OCI-LY3 (cell line): Measurements from ENCODE around the gene GRIP1.

Experiments used
- CTCF ChIP-seq: fragments of 200-600, 300-600 bp; sonication (generic); IDR thresholded peaks from 2 replicates; pipeline ENCODE4 v1.5.1; 2014; ENCODE audit warnings: antibody characterized with exemption, low read length, low read depth
- EZH2phosphoT487 ChIP-seq: fragments of 200-600 bp; shearing (Covaris generic); IDR thresholded peaks from 2 replicates; pipeline ENCODE4 v1.6.1; 2018; ENCODE audit warnings: antibody characterized with exemption, mixed run types, low read depth

GRCh38 chr12:66367015-66367667, 311.7 kb downstream of the GRIP1 start:
- no peak for TF ChIP-seq CTCF
- TF ChIP-seq EZH2phosphoT487: no peak
